Activated gamma-delta T cell (primary cell): ENCODE results near the gene UPK3BL2.
"Not testable (repeated sequence)": the region's sequence is repeated elsewhere in the genome, so short reads cannot be mapped to it uniquely, and the experiment has no call there.

ENCODE experiments used
- DNase-seq: peaks from one replicate; lab custom pipeline; 2025; lab: John Stamatoyannopoulos, UW
- total RNA-seq, 2 donors: gene quantifications; one replicate each; lab custom pipeline; 2026; lab: John Stamatoyannopoulos, UW

The UPK3BL2 gene, protein sequence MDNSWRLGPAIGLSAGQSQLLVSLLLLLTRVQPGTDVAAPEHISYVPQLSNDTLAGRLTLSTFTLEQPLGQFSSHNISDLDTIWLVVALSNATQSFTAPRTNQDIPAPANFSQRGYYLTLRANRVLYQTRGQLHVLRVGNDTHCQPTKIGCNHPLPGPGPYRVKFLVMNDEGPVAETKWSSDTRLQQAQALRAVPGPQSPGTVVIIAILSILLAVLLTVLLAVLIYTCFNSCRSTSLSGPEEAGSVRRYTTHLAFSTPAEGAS
- total RNA-seq, result 0 reads per million in 2 donors

DNA sequence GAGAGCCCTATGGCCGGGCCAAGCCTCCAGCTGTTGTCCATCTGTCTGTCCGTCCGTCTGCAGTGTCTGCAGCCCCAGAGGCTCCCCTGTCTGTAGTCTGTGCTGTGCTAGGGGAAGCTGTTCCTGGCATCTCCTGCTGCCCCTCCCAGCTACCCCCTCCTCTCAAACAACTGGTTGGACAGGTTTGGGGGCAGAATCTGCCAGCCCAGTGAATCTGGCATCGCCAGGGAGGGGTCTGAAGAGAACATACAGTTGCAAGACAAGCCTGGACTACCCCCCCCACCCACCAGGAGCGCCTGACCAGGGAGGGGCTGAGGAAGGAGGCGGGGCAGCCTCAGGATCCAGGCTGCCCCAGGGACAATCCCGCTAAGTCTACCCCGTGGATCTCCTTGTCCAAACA lies at the start of gene UPK3BL2:
Gene UPK3BL2 (minus strand): TSS at position 101 of the 400 bp plus-strand sequence. CDS start 60 bp downstream, at position 41.
- DNase-seq, result not testable (repeated sequence)

DNA sequence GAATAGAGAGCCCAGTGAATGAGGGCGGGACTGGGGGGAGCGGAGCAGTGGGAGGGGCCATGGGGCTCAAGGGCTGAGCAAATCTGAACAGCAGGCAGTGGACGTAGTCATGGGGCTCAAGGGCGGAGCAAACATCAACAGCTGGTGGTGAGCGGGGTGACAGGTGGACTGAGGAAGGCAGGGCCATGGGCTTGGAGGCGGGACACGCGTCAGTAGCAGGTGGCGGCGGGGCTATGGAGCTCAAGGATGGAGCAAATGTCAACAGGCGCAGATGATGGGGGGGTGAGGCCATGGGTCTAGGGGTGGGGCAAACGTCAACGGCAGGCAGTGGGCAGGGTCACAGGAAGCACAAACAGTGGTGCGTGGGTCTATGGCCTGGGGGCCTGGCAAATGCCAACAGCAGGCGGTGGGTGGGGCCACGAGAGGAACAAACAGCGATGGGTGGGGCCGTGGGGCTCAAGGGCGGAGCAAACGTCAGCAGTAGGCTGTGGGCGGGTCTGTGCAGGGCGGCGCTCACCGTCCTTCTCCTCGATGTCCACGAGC lies 49.1 kb upstream of the UPK3BL2 start:
- DNase-seq, result not testable (repeated sequence)

- not testable (repeated sequence) for DNase-seq
Observed at GRCh38 chr7:102589857-102590256, 46.4 kb upstream of the UPK3BL2 start.

- DNase-seq, result not testable (repeated sequence)
Observed at GRCh38 chr7:102583495-102583894, 40.0 kb upstream of the UPK3BL2 start.

DNA sequence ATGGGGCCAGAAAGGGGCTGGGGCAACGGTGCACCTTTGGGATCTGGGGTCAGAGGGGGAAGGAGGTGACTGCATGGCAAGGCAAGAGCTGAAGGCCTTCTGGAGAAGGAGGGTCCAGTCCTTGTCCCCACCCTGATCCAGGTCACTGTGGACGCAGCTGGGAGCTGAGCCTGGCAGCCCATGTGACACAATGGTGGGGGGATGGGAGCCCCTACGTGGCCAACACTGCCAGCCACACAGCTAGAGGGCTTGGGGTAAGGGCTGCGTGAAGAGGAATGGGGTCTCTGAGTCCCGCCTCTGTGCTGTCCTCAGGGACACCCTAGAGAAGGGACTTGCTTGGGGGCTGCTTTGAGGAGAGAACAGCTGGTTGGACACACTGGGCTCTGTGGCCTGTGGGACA lies 38.2 kb upstream of the UPK3BL2 start:
- not testable (repeated sequence) for DNase-seq

GRCh38 chr7:102578486-102578885 lies 35.0 kb upstream of the UPK3BL2 start:
- DNase-seq, result not testable (repeated sequence)

GRCh38 chr7:102577315-102578240 lies 34.1 kb upstream of the UPK3BL2 start:
- not testable (repeated sequence) for DNase-seq

DNA sequence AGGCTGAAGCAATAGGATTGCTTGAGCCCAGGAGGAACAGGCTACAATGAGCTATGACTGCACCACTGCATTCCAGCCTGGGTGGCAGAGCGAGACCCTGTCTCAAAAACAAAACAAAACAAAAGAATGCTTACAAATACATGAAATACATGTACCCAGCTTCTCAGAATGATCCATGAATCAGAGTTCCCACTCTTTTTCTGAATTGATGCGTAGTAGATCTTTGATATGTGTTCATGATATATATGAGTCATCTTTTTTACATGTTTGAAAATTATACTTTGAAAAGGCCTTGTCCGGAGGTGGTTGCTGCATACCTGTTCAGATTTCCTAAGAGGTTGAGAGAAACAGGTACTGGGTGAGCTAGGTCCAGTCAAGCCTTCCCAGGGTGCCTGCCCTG lies 32.9 kb upstream of the UPK3BL2 start:
- DNase-seq, result not testable (repeated sequence)

DNA sequence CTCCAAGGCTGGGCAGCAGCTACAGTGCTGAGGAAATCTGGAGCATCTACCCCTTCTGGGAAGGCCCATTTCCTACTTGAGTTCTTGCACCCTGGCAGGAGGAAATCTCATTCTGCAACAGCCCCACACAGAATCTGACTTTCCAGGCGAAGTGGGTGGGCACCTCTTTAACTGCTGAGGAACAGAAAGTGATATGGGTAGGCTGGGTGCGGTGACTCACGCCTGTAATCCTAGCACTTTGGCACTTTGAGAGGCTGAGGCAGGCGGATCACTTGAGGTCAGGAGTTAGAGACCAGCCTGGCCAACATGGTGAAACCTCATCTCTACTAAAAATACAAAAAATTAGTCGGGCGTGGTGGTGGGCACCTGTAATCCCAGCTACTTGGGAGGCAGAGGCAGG lies 31.1 kb upstream of the UPK3BL2 start:
- DNase-seq, result not testable (repeated sequence)

- DNase-seq, result not testable (repeated sequence)
Observed at GRCh38 chr7:102572261-102573239, 29.1 kb upstream of the UPK3BL2 start, which contains the start of gene POLR2J3. Gene POLR2J3, minus strand, starts transcription at chr7:102572583. Its CDS starts 62 bp downstream, at chr7:102572521.

- DNase-seq, result not testable (repeated sequence)
Observed at GRCh38 chr7:102568620-102569019, 25.1 kb upstream of the UPK3BL2 start.

DNA sequence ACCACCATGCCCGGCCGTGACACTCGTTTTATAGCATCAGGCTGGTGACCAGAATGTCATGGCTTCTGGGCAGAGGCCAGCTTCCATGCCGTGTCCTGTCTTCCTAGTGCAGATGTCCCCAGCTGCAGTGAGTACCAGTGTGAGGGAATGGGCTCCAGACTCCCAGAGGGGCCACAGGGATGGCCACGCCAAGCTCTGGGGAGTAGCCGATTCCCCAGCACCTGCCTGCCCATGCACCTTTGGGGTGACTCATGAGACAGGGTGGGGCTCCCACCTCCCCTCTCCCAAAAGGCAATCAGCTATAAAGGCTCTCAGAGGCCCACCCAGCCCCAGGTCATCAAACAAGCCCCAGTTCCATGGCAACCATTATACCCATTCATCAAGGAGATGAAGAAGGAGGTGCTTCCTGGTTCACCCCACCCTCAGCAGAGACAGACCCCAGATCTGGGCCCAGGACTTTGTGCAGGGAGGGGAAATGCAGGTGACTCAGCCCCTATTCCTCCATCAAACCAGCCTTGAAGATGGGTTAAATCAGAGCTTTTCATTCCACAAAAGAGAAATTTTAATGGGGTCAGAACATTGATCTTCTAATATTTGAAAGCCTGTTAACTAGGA lies 7.4 kb upstream of the UPK3BL2 start, which contains the start of gene SPDYE2:
Gene SPDYE2 (plus strand): TSS at position 419 of the 615 bp plus-strand sequence. CDS start 2,030 bp downstream, outside the sequence.
- not testable (repeated sequence) for DNase-seq

DNA sequence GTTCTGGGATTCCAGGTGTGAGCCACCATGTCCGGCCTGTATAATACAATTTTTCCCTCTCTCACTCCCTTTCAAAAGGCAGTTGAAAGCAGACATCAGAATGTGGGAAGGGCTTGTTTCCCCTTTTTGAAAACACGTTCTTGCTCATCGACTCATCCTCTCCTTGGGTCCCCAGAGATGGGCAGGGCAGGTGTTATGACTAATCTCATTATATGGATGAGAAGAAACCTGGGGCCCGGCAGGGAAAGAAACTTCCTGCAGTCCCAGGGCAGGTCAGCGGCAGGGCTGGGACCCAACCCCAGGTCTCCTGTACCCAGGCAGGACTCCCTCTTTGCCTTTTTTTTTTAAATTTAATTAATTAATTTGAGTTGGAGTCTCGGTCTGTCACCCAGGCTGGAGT lies 2.9 kb upstream of the UPK3BL2 start:
- DNase-seq, result not testable (repeated sequence)

DNA sequence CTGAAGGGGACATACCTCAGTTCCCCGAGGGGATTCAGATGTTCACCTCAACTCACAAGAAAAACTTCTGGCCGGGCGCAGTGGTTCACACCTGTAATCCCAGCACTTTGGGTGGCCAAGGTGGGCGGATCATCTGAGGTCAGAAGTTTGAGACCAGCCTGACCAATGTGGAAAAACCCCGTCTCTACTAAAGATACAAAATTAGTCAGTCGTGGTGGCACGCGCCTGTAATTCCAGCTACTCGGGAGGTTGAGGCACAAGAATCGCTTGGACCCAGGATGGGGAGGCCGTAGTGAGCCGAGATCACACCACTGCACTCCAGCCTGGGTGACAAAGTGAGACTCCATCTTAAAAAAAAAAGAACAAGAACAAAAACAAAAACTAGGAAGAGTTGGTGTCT lies 1.8 kb upstream of the UPK3BL2 start:
- DNase-seq, result not testable (repeated sequence)

- not testable (repeated sequence) for DNase-seq
Observed at GRCh38 chr7:102544372-102544771, 876 bp upstream of the UPK3BL2 start.

- not testable (repeated sequence) for DNase-seq
Observed at GRCh38 chr7:102542771-102543170, 725 bp downstream of the UPK3BL2 start.

GRCh38 chr7:102542083-102542482 lies 1.4 kb downstream of the UPK3BL2 start:
- not testable (repeated sequence) for DNase-seq

DNA sequence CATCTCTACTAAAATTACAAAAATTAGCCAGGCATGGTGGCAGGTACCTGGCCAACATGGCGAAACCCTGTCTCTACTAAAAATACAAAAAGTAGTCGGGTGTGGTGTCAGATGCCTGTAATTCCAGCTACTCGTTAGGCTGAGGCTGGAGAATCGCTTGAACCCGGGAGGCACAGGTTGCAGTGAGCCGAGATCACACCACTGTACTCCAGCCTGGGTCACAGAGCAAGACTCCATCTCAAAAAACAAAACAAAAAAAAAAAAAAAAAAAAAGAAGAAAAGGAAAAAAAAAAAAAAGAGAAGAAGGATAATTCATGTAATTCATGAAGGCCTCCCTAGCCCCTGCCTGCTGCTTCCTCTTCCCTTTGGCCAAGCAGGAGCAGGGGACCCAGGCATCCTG lies 2.9 kb downstream of the UPK3BL2 start:
- not testable (repeated sequence) for DNase-seq

DNA sequence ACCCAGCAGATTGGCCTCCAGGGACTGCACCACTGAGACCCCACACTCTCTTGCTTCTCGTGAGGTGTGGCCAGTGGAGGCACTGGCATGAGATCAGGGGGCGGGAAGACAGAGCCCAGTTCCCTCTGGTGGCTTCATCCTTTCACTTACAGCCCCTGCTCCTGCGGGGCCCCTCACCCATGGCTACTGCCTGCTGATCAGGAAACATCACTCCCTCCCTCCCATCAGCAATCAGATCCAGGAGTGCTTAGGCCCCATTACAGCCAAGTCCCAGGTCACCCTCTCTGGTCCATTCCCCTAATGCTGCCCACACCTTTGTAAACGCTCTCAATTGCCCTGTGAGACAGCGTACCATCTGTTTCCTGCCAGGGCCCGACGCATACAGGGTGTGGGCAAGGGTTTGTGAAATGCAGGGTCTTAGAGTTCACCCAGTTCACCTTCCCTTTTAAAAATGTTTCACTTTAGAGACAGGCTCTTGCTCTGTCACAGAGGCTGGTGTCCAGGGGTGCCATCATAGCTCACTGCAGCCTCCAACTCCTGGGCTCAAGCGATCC lies 8.4 kb downstream of the UPK3BL2 start:
- DNase-seq, result not testable (repeated sequence)

DNA sequence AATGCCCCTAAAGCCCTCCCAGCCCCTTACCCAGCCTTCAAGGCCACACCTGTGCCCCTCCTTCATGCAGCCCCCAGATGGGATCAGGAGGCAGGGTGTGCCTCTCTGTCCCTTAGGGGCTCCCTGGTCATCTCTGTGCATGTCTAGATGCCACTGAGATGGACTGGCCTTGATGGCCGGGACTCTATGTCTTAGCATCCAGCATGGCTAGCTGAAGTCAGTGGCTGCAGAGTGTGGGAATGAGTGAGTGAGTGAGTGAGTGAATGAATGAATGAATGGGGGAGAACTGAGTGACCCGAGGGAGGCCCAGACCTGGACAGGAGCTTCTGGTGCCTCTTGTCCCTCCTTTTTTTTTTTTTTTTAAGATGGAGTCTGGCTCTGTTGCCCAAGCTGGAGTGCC lies 11.4 kb downstream of the UPK3BL2 start:
- not testable (repeated sequence) for DNase-seq
